GM19395 (cell line): ENCODE results near the gene GIN1.

ENCODE experiments used
- ATAC-seq: cut with Tn5 transposase; IDR thresholded peaks from one replicate; pipeline ENCODE4 v1.9.1; 2021; ENCODE audit warnings: mild to moderate bottlenecking, moderate library complexity; ENCODE audit not compliant: unreplicated experiment

Gene GIN1

GRCh38 chr5:103041071-103041676, 78.8 kb downstream of the GIN1 start:
- ATAC-seq = no peak

- ATAC-seq = no peak
These were observed 82.1 kb downstream of the GIN1 start for GRCh38 chr5:103037673-103038455.

- no peak for ATAC-seq
These were observed 83.3 kb downstream of the GIN1 start for GRCh38 chr5:103036601-103037000.
